ENCODE data around the gene TP63. TPM values are rescaled to one million over a fixed set of nuclear protein-coding genes. Genes with fewer than 3 reads are reported as not detected.

Gene TP63
- total RNA-seq, 6 experiments from 2014 or later, result 0.06 to 0.55 (median 0.15) TPM; not detected in 3

DNA sequence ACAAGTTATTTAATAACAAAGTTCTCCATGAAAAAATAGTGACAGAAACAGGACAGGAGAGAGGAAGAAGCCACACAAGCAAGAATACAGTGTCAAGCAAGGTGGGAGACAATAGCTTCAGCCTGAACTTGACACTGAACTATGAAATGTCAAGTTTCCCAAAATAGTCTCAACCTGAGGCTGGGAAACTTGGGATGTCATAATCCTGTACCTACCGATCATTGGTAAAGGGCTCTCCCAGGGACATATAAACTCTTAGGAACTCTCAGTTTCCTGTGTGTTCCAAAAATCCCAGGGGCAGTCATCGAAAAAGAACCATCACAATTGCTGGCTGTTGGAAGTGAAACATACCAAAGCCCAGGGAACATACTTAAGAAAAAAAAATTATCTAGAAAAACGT lies 277.9 kb downstream of the TP63 start:
- ATAC-seq (no peak), DNase-seq (no peak)
- TF ChIP-seq, protein P1, sequence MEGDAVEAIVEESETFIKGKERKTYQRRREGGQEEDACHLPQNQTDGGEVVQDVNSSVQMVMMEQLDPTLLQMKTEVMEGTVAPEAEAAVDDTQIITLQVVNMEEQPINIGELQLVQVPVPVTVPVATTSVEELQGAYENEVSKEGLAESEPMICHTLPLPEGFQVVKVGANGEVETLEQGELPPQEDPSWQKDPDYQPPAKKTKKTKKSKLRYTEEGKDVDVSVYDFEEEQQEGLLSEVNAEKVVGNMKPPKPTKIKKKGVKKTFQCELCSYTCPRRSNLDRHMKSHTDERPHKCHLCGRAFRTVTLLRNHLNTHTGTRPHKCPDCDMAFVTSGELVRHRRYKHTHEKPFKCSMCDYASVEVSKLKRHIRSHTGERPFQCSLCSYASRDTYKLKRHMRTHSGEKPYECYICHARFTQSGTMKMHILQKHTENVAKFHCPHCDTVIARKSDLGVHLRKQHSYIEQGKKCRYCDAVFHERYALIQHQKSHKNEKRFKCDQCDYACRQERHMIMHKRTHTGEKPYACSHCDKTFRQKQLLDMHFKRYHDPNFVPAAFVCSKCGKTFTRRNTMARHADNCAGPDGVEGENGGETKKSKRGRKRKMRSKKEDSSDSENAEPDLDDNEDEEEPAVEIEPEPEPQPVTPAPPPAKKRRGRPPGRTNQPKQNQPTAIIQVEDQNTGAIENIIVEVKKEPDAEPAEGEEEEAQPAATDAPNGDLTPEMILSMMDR (IDR thresholded peaks at IDR 0.05), result no peak
- no peak for TF ChIP-seq POLR2A (IDR thresholded peaks at IDR 0.05)
- intact Hi-C loops (cut with DNase I), result no loop called here
- H3K4me1 ChIP-seq, result no peaks in the 10 kb centered on the region
- no peaks in the 10 kb centered on the region for H3K9me3 ChIP-seq
- no peak overlapping the region for H3K4me3 ChIP-seq
- H3K27me3 ChIP-seq, result no peaks in the 10 kb centered on the region
- no peaks in the 10 kb centered on the region for H3K36me3 ChIP-seq
- whole genome bisulfite sequencing (ENCODE audit: insufficient coverage, low coverage, low lambda C conversion rate, missing lambda C conversion rate), result 57% methylated on average over 2 of the region's 3 CpGs
- no peak overlapping the region for H3K27ac ChIP-seq

DNA sequence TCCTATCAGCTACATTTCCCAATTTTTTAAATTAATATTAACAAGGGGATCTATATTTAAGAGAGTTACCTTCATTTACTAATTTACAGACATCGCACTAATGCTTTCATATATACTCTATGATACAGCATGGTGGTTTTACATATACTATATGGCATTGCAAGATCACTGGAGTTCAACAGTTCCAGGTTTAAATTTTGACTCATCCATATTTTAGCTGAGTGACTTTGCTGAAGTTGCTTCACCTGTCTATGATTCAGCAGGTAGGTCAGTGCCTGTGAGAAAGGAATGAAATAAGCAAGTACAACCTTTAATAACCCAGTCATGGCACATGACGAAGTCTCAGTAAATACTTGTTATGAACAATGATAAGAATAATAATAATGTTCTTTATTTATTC lies 278.4 kb downstream of the TP63 start:
- Histone ChIP-seq H3K9me3 (no peaks in the 10 kb centered on the region), H3K36me3 (no peaks in the 10 kb centered on the region), H3K27me3 (no peaks in the 10 kb centered on the region), H3K27ac (no peak overlapping the region), H3K4me1 (no peaks in the 10 kb centered on the region), H3K4me3 (no peak overlapping the region)
- 61% methylated on average over 2 of the region's 2 CpGs for WGBS (ENCODE audit: insufficient coverage, low coverage, low lambda C conversion rate, missing lambda C conversion rate)
- no peak for ATAC-seq
- TF ChIP-seq, protein P1 (IDR thresholded peaks at IDR 0.05), result no peak
- no peak for TF ChIP-seq POLR2A (IDR thresholded peaks at IDR 0.05)
- intact Hi-C loops (cut with DNase I), result no loop called here
- DNase-seq, result no peak

DNA sequence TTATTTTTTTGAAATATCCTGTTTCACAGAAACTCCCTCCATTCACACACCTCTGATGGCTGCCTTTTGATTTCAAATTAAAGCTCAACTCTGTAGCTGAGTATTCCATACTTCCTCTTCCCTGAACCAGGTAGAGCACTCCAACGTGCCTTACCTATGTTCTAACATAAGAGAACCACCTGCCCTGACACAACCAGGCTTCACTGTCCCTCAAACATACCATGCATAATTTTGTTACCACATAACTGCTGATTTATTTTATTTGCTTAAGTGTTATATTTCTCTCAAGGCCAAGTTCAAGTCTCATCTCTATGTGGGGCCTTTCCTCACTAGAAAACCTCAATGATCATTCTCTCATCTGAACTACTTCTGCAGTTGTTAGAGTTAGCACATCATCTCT lies 279.8 kb downstream of the TP63 start:
- Histone ChIP-seq H3K4me3 (no peak overlapping the region), H3K4me1 (no peaks in the 10 kb centered on the region), H3K36me3 (no peaks in the 10 kb centered on the region), H3K27ac (no peak overlapping the region), H3K27me3 (no peaks in the 10 kb centered on the region), H3K9me3 (no peaks in the 10 kb centered on the region)
- ATAC-seq, result no peak
- DNase-seq, result no peak
- WGBS (ENCODE audit: insufficient coverage, low coverage, low lambda C conversion rate, missing lambda C conversion rate), result 60% methylated on average over 1 of the region's 1 CpG
- intact Hi-C loops (cut with DNase I), result no loop called here
- TF ChIP-seq, protein P1 (IDR thresholded peaks at IDR 0.05), result no peak
- TF ChIP-seq POLR2A (IDR thresholded peaks at IDR 0.05), result no peak

DNA sequence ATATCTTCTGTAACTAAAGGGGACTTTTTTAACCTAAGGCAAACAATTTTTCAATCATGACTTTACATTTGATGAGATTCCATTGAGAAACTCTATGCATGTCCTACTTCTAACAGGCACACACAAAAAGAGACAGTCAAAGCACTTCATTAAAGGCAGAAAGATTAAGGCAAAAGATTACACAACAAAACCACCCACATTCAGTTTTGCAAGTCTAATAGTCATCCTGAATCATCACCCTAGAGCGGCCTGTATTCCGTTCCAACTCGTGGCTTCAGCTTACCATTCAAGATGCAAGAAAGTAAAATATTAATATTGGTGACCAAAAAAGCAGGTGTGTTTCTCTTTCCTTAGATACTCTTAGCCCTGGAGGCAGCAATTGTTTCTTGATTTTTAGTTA lies 283.6 kb downstream of the TP63 start:
- intact Hi-C loops (cut with DNase I), result no loop called here
- DNase-seq (no peak), ATAC-seq (no peak)
- TF ChIP-seq POLR2A (IDR thresholded peaks at IDR 0.05), result no peak
- TF ChIP-seq, protein P1 (IDR thresholded peaks at IDR 0.05), result no peak
- no peaks in the 10 kb centered on the region for H3K4me1 ChIP-seq
- H3K27me3 ChIP-seq, result no peaks in the 10 kb centered on the region
- no peak overlapping the region for H3K4me3 ChIP-seq
- H3K9me3 ChIP-seq, result no peaks in the 10 kb centered on the region
- H3K27ac ChIP-seq, result no peak overlapping the region
- WGBS (ENCODE audit: insufficient coverage, low coverage, low lambda C conversion rate, missing lambda C conversion rate), result 76% methylated on average over 3 of the region's 3 CpGs
- no peaks in the 10 kb centered on the region for H3K36me3 ChIP-seq

GRCh38 chr3:189921770-189922169 lies 290.6 kb downstream of the TP63 start:
- ATAC-seq, result no peak
- no peaks in the 10 kb centered on the region for H3K36me3 ChIP-seq
- intact Hi-C loops (cut with DNase I), result no loop called here
- no peak for DNase-seq
- H3K4me3 ChIP-seq, result no peak overlapping the region
- H3K27ac ChIP-seq, result no peak overlapping the region
- H3K4me1 ChIP-seq, result no peaks in the 10 kb centered on the region
- no peak for TF ChIP-seq POLR2A (IDR thresholded peaks at IDR 0.05)
- TF ChIP-seq, protein P1 (IDR thresholded peaks at IDR 0.05), result no peak
- H3K9me3 ChIP-seq, result no peaks in the 10 kb centered on the region
- H3K27me3 ChIP-seq, result no peaks in the 10 kb centered on the region
